Left ventricle myocardium superior (tissue), 1 donor: ENCODE results near the gene SDHD. TPM values are rescaled to one million over a fixed set of nuclear protein-coding genes. Genes with fewer than 3 reads are reported as not detected.
"Not testable (repeated sequence)": the region's sequence is repeated elsewhere in the genome, so short reads cannot be mapped to it uniquely, and the experiment has no call there.

Source experiments
- ATAC-seq: fragments of 200-7000 bp; cut with Tn5 transposase; one replicate; pipeline ENCODE4 v1.9.1; 2020; ENCODE audit warnings: mild to moderate bottlenecking, moderate library complexity
- DNase-seq: peaks from one replicate; pipeline ENCODE4 v3.0.0-alpha.2; 2020
- intact Hi-C: fragments of 100-400 bp; cut with micrococcal nuclease; formaldehyde crosslinking; loops from one replicate; pipeline ENCODE4 v1.11.0; 2022
- long read RNA-seq: library from polyadenylated mRNA; unstranded; transcript quantifications from one replicate; pipeline ENCODE4 v2.0.0, GENCODE V29; 2021
- total RNA-seq: library from RNA; stranded (reverse); fragmentation: NEBNext Ultra II Directional; extraction: Animal tissue kit (Norgen Biotek cat#: 25700); gene quantifications from one replicate; pipeline ENCODE4 v1.2.1, GENCODE V29; 2021
- donor health status: DM: no; HTN: yes; CAD: no; lungs with severe emphysema.

The SDHD gene
- 269 TPM for total RNA-seq
- long read RNA-seq, transcript SDHD-201 (4 exons, 1,439 nt), result major isoform, 659 of 701 reads
- long read RNA-seq, transcript SDHD-205 (3 exons, 905 nt), result minor isoform, 5 of 701 reads
- long read RNA-seq, transcript SDHD-206 (4 exons, 754 nt), result minor isoform, 5 of 701 reads
- long read RNA-seq, partial matches to known transcripts, result 26 of 701 reads
- long read RNA-seq, other reads (novel, unspliced or antisense), result 6 of 701 reads

GRCh38 chr11:112086422-112087191 is at the start of gene SDHD, which contains the start of gene TIMM8B:
Gene SDHD (plus strand): TSS chr11:112086873. CDS start chr11:112086908, 35 bp downstream.
Gene TIMM8B (minus strand): TSS chr11:112086756. CDS start chr11:112086723, 33 bp downstream.
- intact Hi-C loops, result no loop called here
- peak; percentile 94 for DNase-seq
- peak; percentile 91 for ATAC-seq

GRCh38 chr11:112037527-112037926 is 49.1 kb upstream of the SDHD start:
- ATAC-seq (peak; percentile 61), DNase-seq (no peak)
- intact Hi-C loops, result no loop called here

GRCh38 chr11:112042161-112042960 is 44.3 kb upstream of the SDHD start:
- no peak for DNase-seq
- no peak for ATAC-seq
- intact Hi-C loops, result no loop called here

- intact Hi-C loops, result no loop called here
- DNase-seq (no peak), ATAC-seq (no peak)
These were observed 43.7 kb upstream of the SDHD start for GRCh38 chr11:112042961-112043304.

- DNase-seq (no peak), ATAC-seq (no peak)
- intact Hi-C loops, result no loop called here
These were observed 41.7 kb upstream of the SDHD start for GRCh38 chr11:112044961-112045360.

GRCh38 chr11:112046647-112047046 is 40.0 kb upstream of the SDHD start:
- intact Hi-C loops, result not testable (repeated sequence)

GRCh38 chr11:112048256-112048655 is 38.4 kb upstream of the SDHD start:
- ATAC-seq, intact Hi-C loops, DNase-seq: not testable (repeated sequence)

More at GRCh38 chr11:112046647-112047046, 40.0 kb upstream of the SDHD start:
- not testable (repeated sequence) for DNase-seq, ATAC-seq

- ATAC-seq (no peak), DNase-seq (no peak)
- intact Hi-C loops, result no loop called here
These were observed 36.9 kb upstream of the SDHD start for GRCh38 chr11:112049777-112050176.

GRCh38 chr11:112050721-112051120 is 36.0 kb upstream of the SDHD start:
- intact Hi-C loops, result no loop called here
- no peak for ATAC-seq
- no peak for DNase-seq

- DNase-seq (no peak), ATAC-seq (no peak)
- intact Hi-C loops, result no loop called here
These were observed 34.9 kb upstream of the SDHD start for GRCh38 chr11:112051768-112052167.

- no peak for DNase-seq
These were observed 29.5 kb upstream of the SDHD start for GRCh38 chr11:112057170-112057569.

GRCh38 chr11:112058103-112058502 is 28.6 kb upstream of the SDHD start:
- intact Hi-C loops, result no loop called here
- DNase-seq (no peak), ATAC-seq (no peak)

More at GRCh38 chr11:112057170-112057569, 29.5 kb upstream of the SDHD start:
- intact Hi-C loops, result no loop called here
- ATAC-seq, result no peak

GRCh38 chr11:112062923-112063322 is 23.8 kb upstream of the SDHD start:
- no peak for ATAC-seq

GRCh38 chr11:112073941-112074811 is 12.5 kb upstream of the SDHD start, which contains the start of the genes NKAPD1 and PIH1D2:
Gene NKAPD1 (plus strand): TSS chr11:112074299. CDS start chr11:112075575, 1,276 bp downstream.
Gene PIH1D2 (minus strand): TSS chr11:112074017. CDS start chr11:112073174, 843 bp downstream.
- ATAC-seq (peak; percentile 91), DNase-seq (peak; percentile 74)
- intact Hi-C loops, result no loop called here

More at GRCh38 chr11:112062923-112063322, 23.8 kb upstream of the SDHD start:
- intact Hi-C loops, result no loop called here
- no peak for DNase-seq

- DNase-seq (no peak), ATAC-seq (peak; percentile 41)
- intact Hi-C loops, result no loop called here
These were observed 3.9 kb upstream of the SDHD start for GRCh38 chr11:112082729-112083128.

GRCh38 chr11:112085822-112086421 is 751 bp upstream of the SDHD start:
- intact Hi-C loops, result no loop called here
- ATAC-seq (peak; percentile 42), DNase-seq (no peak)

- ATAC-seq (peak; percentile 4), DNase-seq (no peak)
- intact Hi-C loops, result no loop called here
These were observed 539 bp downstream of the SDHD start for GRCh38 chr11:112087212-112087611.

GRCh38 chr11:112095302-112095701 is 8.6 kb downstream of the SDHD start:
- intact Hi-C loops, DNase-seq, ATAC-seq: not testable (repeated sequence)
